SK-N-SH (cell line): ENCODE results near the gene OOSP1. TPM values are rescaled to one million over a fixed set of nuclear protein-coding genes. Genes with fewer than 3 reads are reported as not detected.

Experiments used
- CTCF ChIA-PET: fragments of 300-600, 350-600 bp; formaldehyde crosslinking; extraction: SDS; loops from one replicate; lab custom pipeline; 2021; lab: Yijun Ruan, JAX
- POLR2A ChIA-PET: fragments of 350-600 bp; sonication (Branson Sonifier 250); formaldehyde crosslinking; extraction: SDS; loops from one replicate; lab custom pipeline; 2020; ENCODE audit warnings: antibody characterized with exemption, inconsistent platforms; lab: Yijun Ruan, JAX
- DNase-seq: peaks from one replicate; pipeline ENCODE4 v3.0.0; 2012
- H2AFZ ChIP-seq: fragments of 200-600 bp; sonication (generic); 2 replicates; pipeline ENCODE4 v1.8.1; 2016; ENCODE audit warnings: antibody characterized with exemption, mild to moderate bottlenecking, low read depth
- H3F3A ChIP-seq: fragments of 200-600 bp; sonication (generic); replicated peaks from 2 replicates; pipeline ENCODE3; 2016; ENCODE audit warnings: antibody characterized with exemption, mild to moderate bottlenecking; ENCODE audit not compliant: insufficient read depth
- H3K27ac ChIP-seq, 2 experiments: fragments of 200-500 bp in 1 of 2; fragments of 200-600 bp in 1 of 2; sonication (Bioruptor generic) in 1 of 2; sonication (generic), shearing (Covaris generic) in 1 of 2; 2 replicates each; pipeline versions ENCODE4 v1.5.1 to v1.6.1; 2014 to 2016; ENCODE audit warnings: low read depth in 2 of 2, inconsistent platforms in 1 of 2, low read length in 1 of 2, mild to moderate bottlenecking in 1 of 2, mixed read lengths in 1 of 2
- H3K27me3 ChIP-seq: fragments of 200-600 bp; sonication (generic), shearing (Covaris generic); 2 replicates; pipeline ENCODE4 v1.6.1; 2016; ENCODE audit warnings: mixed run types; ENCODE audit not compliant: insufficient read depth
- H3K36me3 ChIP-seq, 2 experiments: fragments of 200-500 bp in 1 of 2; fragments of 200-600 bp in 1 of 2; sonication (Bioruptor generic) in 1 of 2; sonication (generic) in 1 of 2; replicated peaks in 1 of 2; 2 replicates each; pipeline versions ENCODE3 to v1.5.1; 2014 to 2016; ENCODE audit warnings: low read length in 1 of 2, mild to moderate bottlenecking in 1 of 2; ENCODE audit not compliant: insufficient read depth in 2 of 2, control insufficient read depth in 1 of 2
- H3K4me1 ChIP-seq, 2 experiments: fragments of 200-500 bp in 1 of 2; fragments of 200-600 bp in 1 of 2; sonication (Bioruptor generic) in 1 of 2; sonication (generic), shearing (Covaris generic) in 1 of 2; 2 replicates each; pipeline versions ENCODE4 v1.5.1 to v1.6.1; 2014 to 2016; ENCODE audit warnings: low read depth in 1 of 2, low read length in 1 of 2, mixed run types in 1 of 2; ENCODE audit not compliant: insufficient read depth in 2 of 2, control insufficient read depth in 1 of 2
- H3K4me2 ChIP-seq: fragments of 200-600 bp; sonication (generic), shearing (Covaris generic); 2 replicates; pipeline ENCODE4 v1.6.1; 2017; ENCODE audit warnings: mixed run types
- H3K4me3 ChIP-seq, 2 experiments: fragments of 200-500 bp in 1 of 2; fragments of 200-600 bp in 1 of 2; sonication (Bioruptor generic) in 1 of 2; sonication (generic), shearing (Covaris generic) in 1 of 2; 2 replicates each; pipeline versions ENCODE4 v1.5.1 to v1.8.1; 2014 to 2016; ENCODE audit warnings: low read depth in 2 of 2, inconsistent platforms in 1 of 2, low read length in 1 of 2, mild to moderate bottlenecking in 1 of 2, mixed read lengths in 1 of 2, moderate library complexity in 1 of 2
- H3K79me2 ChIP-seq: fragments of 200-600 bp; sonication (generic); 2 replicates; pipeline ENCODE4 v1.8.1; 2017; ENCODE audit warnings: mild to moderate bottlenecking; ENCODE audit not compliant: insufficient read depth
- H3K9ac ChIP-seq: fragments of 200-600 bp; sonication (generic); 2 replicates; pipeline ENCODE4 v1.6.1; 2017; ENCODE audit warnings: mixed run types
- H3K9me2 ChIP-seq: fragments of 200-600 bp; sonication (generic); 2 replicates; pipeline ENCODE4 v1.6.1; 2017; ENCODE audit warnings: mixed run types
- H3K9me3 ChIP-seq: fragments of 200-600 bp; sonication (generic); 2 replicates; pipeline ENCODE4 v1.6.1; 2017; ENCODE audit warnings: mixed run types, mild to moderate bottlenecking, moderate library complexity
- H4K20me1 ChIP-seq: fragments of 200-600 bp; sonication (generic); 2 replicates; pipeline ENCODE4 v1.6.1; 2017; ENCODE audit warnings: mild to moderate bottlenecking, mixed run types; ENCODE audit not compliant: insufficient read depth
- CHD2 ChIP-seq: fragments of 150-350 bp; IDR thresholded peaks from 2 replicates; pipeline ENCODE4 v1.6.1; 2018; ENCODE audit warnings: low read length; ENCODE audit not compliant: partially characterized antibody
- EZH2phosphoT487 ChIP-seq: fragments of 200-600 bp; sonication (generic); IDR thresholded peaks from 2 replicates; pipeline ENCODE4 v1.6.1; 2017; ENCODE audit warnings: low read depth, mixed run types, mild to moderate bottlenecking, antibody characterized with exemption, moderate library complexity, borderline replicate concordance
- FOXJ3 ChIP-seq: sonication (generic); formaldehyde crosslinking; IDR thresholded peaks from 2 replicates; pipeline ENCODE4 v1.5.1; 2020; ENCODE audit warnings: mild to moderate bottlenecking, missing genetic modification reagents
- FOXM1 ChIP-seq: IDR thresholded peaks from 2 replicates; pipeline ENCODE4 v1.4.0; 2012; ENCODE audit warnings: low read depth, mild to moderate bottlenecking
- GATA2 ChIP-seq: sonication (generic); formaldehyde crosslinking; IDR thresholded peaks from 2 replicates; pipeline ENCODE4 v1.5.0; 2020; ENCODE audit warnings: mild to moderate bottlenecking, missing genetic modification reagents
- MEF2A ChIP-seq: IDR thresholded peaks from 2 replicates; pipeline ENCODE4 v1.4.0; 2012; ENCODE audit warnings: low read depth, borderline replicate concordance
- NRF1 ChIP-seq: IDR thresholded peaks from 2 replicates; pipeline ENCODE4 v1.6.1; 2012; ENCODE audit warnings: low read depth, mild to moderate bottlenecking, low read length
- POLR2AphosphoS5 ChIP-seq: IDR thresholded peaks from 2 replicates; pipeline ENCODE4 v1.6.1; 2012; ENCODE audit warnings: low read depth, low read length
- RAD21 ChIP-seq: IDR thresholded peaks from 2 replicates; pipeline ENCODE4 v1.6.1; 2012; ENCODE audit warnings: mild to moderate bottlenecking, low read length
- RCOR1 ChIP-seq: fragments of 150-350 bp; IDR thresholded peaks from 2 replicates; pipeline ENCODE4 v1.6.1; 2017; ENCODE audit warnings: antibody characterized with exemption, low read length
- RFX5 ChIP-seq: IDR thresholded peaks from 2 replicates; pipeline ENCODE4 v1.6.1; 2012; ENCODE audit warnings: mild to moderate bottlenecking, improper control_type of control experiment, low read length
- RXRA ChIP-seq: IDR thresholded peaks from 2 replicates; pipeline ENCODE4 v1.4.0; 2012; ENCODE audit warnings: low read depth, mild to moderate bottlenecking, borderline replicate concordance
- SIN3A ChIP-seq: IDR thresholded peaks from 2 replicates; pipeline ENCODE4 v1.6.1; 2012; ENCODE audit warnings: low read depth, mild to moderate bottlenecking, low read length, moderate library complexity, borderline replicate concordance
- YY1 ChIP-seq: IDR thresholded peaks from 2 replicates; pipeline ENCODE4 v1.4.0; 2012; ENCODE audit warnings: low read depth, mild to moderate bottlenecking
- WGBS: methylation state at CpG from one replicate; pipeline ENCODE4 v1.1.6; 2017; ENCODE audit warnings: low lambda C conversion rate; 5-methylcytosine and 5-hydroxymethylcytosine counted together
- polyA plus RNA-seq, 3 experiments: library from polyadenylated mRNA; depleted of rRNA; stranded (reverse); fragments of >200 nt; gene quantifications; 2 replicates each; pipeline ENCODE4 v1.2.3, GENCODE V29; 2012
- TF ChIP-seq, protein P1 (sequence below): IDR thresholded peaks from 2 replicates; pipeline ENCODE4 v1.4.0; 2012; ENCODE audit warnings: low read depth
- TF ChIP-seq, protein P2 (sequence below): fragments of 150-350 bp; IDR thresholded peaks from 2 replicates; pipeline ENCODE4 v1.6.1; 2016; ENCODE audit warnings: mild to moderate bottlenecking, low read depth, low read length
- TF ChIP-seq, protein P3 (sequence below): fragments of 150-350 bp; IDR thresholded peaks from 2 replicates; pipeline ENCODE4 v1.6.1; 2017; ENCODE audit warnings: antibody characterized with exemption, low read length, low read depth, borderline replicate concordance
- TF ChIP-seq, protein P4 (sequence below): IDR thresholded peaks from 2 replicates; pipeline ENCODE4 v1.6.1; 2012; ENCODE audit warnings: mild to moderate bottlenecking, low read depth, low read length, moderate library complexity
- TF ChIP-seq, protein P5 (sequence below): IDR thresholded peaks from 2 replicates; pipeline ENCODE4; 2012
- TF ChIP-seq, protein P6 (sequence below): IDR thresholded peaks from 2 replicates; pipeline ENCODE4 v1.4.0; 2012; ENCODE audit warnings: low read depth, borderline replicate concordance

OOSP1 gene
- polyA plus RNA-seq, 1 of the 3 experiments (the other 2 are of a cell fraction) = not detected

DNA sequence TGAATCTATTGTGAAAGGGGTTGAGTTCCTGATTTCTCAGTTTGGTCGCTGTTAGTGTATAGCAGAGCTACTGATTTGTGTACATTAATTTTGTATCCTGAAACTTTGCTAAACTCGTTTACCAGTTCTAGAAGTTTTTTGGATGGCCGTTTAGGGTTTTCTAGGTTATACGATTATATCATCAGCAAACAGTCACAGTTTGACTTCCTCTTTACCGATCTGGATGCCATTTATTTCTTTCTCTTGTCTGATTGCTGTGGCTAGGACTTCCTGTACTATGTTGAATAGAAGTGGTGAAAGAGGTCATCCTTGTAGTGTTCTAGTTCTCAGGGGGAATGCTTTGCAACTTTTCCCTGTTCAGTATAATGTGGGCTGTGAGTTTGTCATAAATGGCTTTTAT lies 54.2 kb downstream of the OOSP1 start:
- CTCF ChIA-PET = no interaction called here
- Histone ChIP-seq H2AFZ (no peak overlapping the region), H3K9ac (no peak overlapping the region)

More for the DNA sequence above, 54.2 kb downstream of the OOSP1 start:
- Histone ChIP-seq H4K20me1 (no peaks in the 10 kb centered on the region), H3F3A (no peaks in the 10 kb centered on the region), H3K79me2 (no peaks in the 10 kb centered on the region), H3K9me3 (no peaks in the 10 kb centered on the region), H3K27me3 (no peaks in the 10 kb centered on the region), H3K4me2 (no peak overlapping the region), H3K4me1 (no peaks in the 10 kb centered on the region), H3K9me2 (no peaks in the 10 kb centered on the region), H3K27ac (no peak overlapping the region), H3K4me3 (no peak overlapping the region), H3K36me3 (no peaks in the 10 kb centered on the region)
- TF ChIP-seq, protein P1, sequence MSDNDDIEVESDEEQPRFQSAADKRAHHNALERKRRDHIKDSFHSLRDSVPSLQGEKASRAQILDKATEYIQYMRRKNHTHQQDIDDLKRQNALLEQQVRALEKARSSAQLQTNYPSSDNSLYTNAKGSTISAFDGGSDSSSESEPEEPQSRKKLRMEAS = no peak
- no peak for TF ChIP-seq POLR2AphosphoS5
- TF ChIP-seq, protein P2, sequence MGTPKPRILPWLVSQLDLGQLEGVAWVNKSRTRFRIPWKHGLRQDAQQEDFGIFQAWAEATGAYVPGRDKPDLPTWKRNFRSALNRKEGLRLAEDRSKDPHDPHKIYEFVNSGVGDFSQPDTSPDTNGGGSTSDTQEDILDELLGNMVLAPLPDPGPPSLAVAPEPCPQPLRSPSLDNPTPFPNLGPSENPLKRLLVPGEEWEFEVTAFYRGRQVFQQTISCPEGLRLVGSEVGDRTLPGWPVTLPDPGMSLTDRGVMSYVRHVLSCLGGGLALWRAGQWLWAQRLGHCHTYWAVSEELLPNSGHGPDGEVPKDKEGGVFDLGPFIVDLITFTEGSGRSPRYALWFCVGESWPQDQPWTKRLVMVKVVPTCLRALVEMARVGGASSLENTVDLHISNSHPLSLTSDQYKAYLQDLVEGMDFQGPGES = no peak
- no peak for TF ChIP-seq EZH2phosphoT487
- TF ChIP-seq GATA2 (CRISPR knock-in tag) = no peak
- no peak for TF ChIP-seq FOXJ3 (CRISPR knock-in tag)
- no peak for TF ChIP-seq FOXM1
- TF ChIP-seq NRF1 = no peak
- TF ChIP-seq, protein P3, sequence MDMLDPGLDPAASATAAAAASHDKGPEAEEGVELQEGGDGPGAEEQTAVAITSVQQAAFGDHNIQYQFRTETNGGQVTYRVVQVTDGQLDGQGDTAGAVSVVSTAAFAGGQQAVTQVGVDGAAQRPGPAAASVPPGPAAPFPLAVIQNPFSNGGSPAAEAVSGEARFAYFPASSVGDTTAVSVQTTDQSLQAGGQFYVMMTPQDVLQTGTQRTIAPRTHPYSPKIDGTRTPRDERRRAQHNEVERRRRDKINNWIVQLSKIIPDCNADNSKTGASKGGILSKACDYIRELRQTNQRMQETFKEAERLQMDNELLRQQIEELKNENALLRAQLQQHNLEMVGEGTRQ = no peak
- TF ChIP-seq RCOR1 = no peak
- no peak for TF ChIP-seq CHD2
- no peak for TF ChIP-seq SIN3A
- TF ChIP-seq RXRA = no peak
- TF ChIP-seq, protein P4, sequence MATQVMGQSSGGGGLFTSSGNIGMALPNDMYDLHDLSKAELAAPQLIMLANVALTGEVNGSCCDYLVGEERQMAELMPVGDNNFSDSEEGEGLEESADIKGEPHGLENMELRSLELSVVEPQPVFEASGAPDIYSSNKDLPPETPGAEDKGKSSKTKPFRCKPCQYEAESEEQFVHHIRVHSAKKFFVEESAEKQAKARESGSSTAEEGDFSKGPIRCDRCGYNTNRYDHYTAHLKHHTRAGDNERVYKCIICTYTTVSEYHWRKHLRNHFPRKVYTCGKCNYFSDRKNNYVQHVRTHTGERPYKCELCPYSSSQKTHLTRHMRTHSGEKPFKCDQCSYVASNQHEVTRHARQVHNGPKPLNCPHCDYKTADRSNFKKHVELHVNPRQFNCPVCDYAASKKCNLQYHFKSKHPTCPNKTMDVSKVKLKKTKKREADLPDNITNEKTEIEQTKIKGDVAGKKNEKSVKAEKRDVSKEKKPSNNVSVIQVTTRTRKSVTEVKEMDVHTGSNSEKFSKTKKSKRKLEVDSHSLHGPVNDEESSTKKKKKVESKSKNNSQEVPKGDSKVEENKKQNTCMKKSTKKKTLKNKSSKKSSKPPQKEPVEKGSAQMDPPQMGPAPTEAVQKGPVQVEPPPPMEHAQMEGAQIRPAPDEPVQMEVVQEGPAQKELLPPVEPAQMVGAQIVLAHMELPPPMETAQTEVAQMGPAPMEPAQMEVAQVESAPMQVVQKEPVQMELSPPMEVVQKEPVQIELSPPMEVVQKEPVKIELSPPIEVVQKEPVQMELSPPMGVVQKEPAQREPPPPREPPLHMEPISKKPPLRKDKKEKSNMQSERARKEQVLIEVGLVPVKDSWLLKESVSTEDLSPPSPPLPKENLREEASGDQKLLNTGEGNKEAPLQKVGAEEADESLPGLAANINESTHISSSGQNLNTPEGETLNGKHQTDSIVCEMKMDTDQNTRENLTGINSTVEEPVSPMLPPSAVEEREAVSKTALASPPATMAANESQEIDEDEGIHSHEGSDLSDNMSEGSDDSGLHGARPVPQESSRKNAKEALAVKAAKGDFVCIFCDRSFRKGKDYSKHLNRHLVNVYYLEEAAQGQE = no peak
- TF ChIP-seq, protein P5, sequence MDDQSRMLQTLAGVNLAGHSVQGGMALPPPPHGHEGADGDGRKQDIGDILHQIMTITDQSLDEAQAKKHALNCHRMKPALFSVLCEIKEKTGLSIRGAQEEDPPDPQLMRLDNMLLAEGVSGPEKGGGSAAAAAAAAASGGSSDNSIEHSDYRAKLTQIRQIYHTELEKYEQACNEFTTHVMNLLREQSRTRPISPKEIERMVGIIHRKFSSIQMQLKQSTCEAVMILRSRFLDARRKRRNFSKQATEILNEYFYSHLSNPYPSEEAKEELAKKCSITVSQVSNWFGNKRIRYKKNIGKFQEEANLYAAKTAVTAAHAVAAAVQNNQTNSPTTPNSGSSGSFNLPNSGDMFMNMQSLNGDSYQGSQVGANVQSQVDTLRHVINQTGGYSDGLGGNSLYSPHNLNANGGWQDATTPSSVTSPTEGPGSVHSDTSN = no peak
- no peak for TF ChIP-seq YY1
- TF ChIP-seq MEF2A = no peak
- TF ChIP-seq RFX5 = no peak
- no peak for TF ChIP-seq RAD21
- TF ChIP-seq, protein P6, sequence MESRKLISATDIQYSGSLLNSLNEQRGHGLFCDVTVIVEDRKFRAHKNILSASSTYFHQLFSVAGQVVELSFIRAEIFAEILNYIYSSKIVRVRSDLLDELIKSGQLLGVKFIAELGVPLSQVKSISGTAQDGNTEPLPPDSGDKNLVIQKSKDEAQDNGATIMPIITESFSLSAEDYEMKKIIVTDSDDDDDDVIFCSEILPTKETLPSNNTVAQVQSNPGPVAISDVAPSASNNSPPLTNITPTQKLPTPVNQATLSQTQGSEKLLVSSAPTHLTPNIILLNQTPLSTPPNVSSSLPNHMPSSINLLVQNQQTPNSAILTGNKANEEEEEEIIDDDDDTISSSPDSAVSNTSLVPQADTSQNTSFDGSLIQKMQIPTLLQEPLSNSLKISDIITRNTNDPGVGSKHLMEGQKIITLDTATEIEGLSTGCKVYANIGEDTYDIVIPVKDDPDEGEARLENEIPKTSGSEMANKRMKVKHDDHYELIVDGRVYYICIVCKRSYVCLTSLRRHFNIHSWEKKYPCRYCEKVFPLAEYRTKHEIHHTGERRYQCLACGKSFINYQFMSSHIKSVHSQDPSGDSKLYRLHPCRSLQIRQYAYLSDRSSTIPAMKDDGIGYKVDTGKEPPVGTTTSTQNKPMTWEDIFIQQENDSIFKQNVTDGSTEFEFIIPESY = no peak
- POLR2A ChIA-PET = no interaction called here
- WGBS = 9% methylated on average over 5 of the region's 5 CpGs
- DNase-seq = no peak
